Measurements from ENCODE around the gene TRPC4.

TRPC4 gene

DNA sequence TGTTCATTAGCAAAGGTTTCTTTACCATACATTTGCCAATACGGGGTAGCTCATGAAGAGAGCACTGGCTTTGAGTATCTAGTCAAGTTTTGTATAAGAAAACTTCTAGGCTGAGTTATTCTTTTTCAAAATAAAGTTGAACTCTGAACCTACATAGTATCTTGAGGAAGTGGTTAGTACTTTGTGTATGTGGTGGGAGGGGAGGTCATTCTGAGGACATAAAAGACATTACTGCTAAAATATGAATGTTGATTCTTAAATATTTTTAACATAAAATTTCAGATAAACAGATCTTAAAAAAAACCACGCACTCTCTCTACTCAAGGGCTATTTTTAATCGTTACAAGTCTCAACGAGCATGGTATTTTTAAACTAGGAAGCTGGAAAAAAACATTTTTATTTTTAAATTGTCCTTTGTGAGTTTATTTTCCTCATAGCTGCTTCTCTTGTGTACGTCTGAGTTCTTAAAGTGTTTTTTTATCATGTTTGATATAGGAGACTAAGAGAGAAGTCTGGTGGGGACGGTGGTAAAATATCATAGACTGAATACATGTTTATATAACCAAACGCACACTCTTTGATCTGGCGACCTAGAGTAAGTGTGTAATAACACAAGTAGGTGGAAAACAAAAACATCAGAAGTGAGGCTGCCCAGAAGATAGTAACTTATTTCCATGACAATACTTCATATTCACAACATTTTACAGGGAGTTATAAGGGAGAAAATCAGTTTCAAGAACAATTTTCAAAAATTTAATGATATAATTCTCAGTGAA is 153.0 kb downstream of the TRPC4 start:
- no peak for DNase-seq (ENCODE audit: low spot score)

DNA sequence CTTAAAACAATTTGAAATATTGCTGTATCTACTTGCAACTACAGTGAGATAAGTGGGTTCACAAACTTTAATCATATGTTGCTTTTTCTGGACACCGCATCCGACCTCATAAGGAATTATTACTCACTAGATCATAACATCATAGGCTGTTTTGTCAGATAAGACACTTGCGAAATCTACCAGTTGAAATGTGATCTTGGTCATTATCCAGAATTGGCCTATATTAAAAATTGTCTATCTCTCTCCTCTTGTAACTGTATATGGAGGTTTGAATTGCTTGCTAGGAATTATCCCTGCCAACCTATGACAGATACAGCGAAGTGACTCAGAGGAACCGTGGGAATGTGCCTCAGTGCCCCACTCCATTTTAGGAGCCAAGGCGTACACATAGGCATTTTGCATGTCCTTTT is 154.0 kb downstream of the TRPC4 start:
- DNase-seq (ENCODE audit: low spot score) = no peak

DNA sequence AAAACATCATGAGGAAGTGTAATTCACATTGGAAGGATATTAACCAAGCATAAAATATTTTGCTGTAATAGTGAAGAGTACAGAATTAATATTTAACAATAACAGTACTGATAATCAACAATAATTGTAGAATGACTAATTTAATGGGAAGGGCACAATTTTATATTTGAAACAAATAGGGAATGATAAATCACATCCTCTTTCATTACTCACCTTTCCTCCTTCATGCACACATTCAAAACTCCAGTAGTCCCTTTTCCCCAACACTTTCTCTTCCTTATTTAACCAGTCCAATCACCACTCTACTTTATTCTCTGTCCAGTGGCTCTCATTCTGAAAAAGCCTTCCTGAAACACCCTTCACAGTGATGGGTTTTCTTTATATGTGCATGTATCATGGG is 160.3 kb downstream of the TRPC4 start:
- DNase-seq (ENCODE audit: low spot score) = no peak

DNA sequence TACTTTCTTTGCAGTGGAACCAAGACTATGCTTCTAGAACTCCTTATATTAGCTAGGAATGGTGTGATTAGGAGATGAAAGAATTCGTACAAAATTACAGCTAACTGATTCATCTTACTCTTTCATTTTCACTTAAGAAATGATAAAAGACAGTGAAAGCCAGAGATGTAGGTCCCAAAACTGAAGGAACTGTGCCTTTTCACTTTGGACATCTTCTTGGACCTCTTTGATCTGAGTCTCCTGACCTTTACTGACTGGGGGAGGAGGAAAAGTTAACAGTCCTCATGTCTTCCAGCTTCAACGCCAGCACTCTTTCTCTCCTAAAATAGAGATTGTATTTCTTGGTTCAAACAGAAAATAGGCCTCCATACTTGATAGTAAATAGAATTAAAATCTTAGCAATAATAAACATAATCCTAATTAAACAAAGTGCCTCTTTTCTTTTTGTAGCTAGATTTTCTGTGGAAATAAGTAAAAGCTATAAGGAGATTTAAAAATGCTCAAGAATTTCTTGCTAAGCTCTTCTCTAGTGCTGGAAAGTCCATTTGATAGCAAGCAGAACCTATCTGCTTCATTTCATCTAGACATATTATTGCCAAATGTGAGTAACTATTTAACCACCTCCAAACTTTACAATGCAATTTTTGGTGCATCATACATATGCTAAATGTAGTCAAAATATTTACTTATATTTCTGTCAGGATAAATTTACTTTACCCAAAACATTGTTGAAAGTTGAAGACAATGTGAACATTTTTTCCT is 161.7 kb downstream of the TRPC4 start:
- DNase-seq (ENCODE audit: low spot score) = no peak

GRCh38 chr13:37706041-37706440 is 163.5 kb downstream of the TRPC4 start:
- no peak for DNase-seq (ENCODE audit: low spot score)

DNA sequence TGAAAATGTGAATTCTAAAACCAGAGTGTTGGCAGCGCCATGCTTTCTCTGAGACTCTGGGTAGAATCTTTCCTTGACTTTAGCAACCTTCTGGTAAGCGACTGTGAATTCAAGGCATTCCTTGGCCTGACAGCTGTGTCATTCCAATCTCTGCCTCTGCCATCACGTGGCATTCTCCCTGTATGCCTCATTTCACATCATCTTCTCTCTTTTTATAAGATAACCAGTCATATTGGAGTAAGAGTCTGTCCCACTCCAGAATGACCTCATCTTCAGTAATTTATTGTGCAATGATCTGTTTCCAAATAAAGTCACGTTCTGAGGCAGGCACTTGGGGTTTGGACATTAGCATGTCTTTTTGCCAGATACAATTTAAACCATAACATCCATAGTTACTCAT is 167.6 kb downstream of the TRPC4 start:
- no peak for DNase-seq (ENCODE audit: low spot score)

DNA sequence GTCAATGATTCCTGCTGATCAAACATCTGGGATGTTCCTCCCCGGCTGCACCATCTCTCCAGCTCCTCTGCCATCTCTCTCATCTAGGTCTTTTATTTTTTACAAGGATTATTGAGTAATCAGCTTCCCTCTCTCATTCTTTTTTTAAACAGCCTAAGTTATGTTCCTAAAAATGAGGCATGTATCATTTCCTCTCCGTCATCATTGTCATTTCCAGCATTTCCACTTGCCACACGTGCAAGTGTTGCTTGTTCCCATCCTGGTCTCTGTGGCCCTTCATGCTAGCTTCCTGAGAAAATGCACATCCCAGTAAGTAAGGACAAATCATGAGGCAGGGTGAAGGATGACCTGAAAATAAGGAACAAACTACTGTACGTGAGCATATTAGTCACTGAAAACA is 168.3 kb downstream of the TRPC4 start:
- DNase-seq (ENCODE audit: low spot score) = no peak

DNA sequence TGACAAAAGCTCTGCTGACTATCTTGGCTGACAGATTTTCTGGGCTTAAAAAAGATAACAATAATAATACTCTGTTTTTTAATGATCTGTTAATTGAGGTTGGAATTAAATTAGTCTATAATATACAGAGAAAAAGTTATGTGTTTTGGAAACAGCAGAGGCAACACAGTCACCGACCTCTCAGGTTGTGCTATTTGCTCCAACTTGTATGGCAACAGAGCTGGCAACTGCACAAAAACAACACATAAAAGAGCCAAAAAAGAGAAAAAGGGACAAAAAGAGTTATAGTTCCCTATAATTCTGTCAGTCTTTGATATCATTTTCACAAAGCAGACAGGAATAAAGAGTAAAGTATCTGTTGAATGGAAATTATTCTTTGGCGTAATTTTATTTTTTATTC is 168.7 kb downstream of the TRPC4 start:
- no peak for DNase-seq (ENCODE audit: low spot score)

DNA sequence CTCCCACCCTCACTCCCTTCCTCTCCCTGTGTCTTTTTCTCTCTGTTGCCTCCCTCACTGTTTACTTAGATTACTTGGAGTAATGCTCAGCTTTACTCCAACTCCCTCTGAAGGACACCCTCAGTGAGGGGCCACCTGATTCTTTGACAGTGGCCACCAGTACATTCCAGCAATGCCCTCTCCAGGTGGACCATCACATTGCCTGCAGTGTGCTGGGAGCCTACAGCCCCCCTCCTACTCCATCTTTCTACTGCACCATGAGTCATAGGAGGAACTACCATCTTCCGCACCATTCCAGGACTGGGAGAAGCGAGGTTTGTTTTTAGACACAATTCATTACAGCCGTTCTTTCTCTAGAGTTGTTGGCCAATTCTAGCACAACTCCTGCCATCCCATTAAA is 174.4 kb downstream of the TRPC4 start:
- no peak for DNase-seq (ENCODE audit: low spot score)

DNA sequence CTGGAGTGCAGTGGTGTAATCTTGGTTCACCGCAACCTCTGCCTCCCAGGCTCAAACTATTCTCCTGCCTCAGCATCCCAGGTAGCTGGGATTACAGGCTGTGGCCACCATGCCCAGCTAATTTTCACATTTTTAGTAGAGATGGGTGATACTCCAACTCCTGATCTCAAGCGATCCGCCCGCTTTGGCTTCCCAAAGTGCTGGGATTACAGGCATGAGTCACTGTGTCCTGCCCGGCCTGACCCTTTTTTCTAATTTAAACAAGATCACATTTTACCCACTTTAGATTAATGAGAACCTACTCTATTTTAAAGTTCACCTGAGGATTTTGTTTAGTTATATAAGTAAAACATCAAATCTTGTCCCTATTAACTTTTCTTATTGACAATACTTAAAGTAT is 179.2 kb downstream of the TRPC4 start:
- no peak for DNase-seq (ENCODE audit: low spot score)

DNA sequence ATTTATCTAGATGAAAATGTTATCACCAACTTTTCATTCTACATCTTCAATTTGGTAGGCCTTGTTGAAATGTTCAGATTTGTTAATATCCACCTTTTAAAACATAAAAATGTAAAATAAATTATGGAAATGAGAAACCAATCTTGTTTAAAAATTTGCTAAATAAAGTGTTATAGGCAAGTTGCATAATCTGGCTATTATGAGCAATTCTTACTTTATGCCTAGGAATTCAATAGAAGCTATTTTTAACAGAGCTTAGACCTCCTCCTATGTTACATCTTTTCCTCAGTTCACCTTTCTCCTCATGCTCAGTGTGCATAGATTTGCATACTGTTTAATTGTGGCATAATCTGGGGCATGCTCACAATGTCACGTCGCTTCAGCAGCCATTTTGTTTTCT is 183.1 kb downstream of the TRPC4 start:
- no peak for DNase-seq (ENCODE audit: low spot score)

- DNase-seq (ENCODE audit: low spot score) = no peak
Measured at GRCh38 chr13:37685206-37685605, 184.4 kb downstream of the TRPC4 start.

DNA sequence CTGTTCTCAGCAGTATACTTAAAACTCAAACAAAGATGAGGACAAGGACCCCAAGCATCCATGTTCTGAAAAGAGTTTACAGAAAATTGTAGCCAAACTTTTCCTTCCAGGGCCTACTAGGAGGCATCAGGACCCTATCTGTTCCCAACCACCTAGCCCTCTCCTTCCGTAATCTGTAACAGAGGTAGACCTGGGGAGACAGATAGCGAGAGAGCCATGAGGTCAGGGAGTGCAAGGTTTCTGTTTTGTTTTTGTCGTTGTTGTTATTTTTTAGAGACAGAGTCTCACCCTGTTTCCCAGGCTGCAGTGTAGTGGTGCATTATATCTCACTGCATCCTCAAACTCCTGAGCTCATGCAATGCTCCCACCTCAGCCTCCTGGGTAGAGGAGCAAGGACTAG is 187.1 kb downstream of the TRPC4 start:
- no peak for DNase-seq (ENCODE audit: low spot score)

DNA sequence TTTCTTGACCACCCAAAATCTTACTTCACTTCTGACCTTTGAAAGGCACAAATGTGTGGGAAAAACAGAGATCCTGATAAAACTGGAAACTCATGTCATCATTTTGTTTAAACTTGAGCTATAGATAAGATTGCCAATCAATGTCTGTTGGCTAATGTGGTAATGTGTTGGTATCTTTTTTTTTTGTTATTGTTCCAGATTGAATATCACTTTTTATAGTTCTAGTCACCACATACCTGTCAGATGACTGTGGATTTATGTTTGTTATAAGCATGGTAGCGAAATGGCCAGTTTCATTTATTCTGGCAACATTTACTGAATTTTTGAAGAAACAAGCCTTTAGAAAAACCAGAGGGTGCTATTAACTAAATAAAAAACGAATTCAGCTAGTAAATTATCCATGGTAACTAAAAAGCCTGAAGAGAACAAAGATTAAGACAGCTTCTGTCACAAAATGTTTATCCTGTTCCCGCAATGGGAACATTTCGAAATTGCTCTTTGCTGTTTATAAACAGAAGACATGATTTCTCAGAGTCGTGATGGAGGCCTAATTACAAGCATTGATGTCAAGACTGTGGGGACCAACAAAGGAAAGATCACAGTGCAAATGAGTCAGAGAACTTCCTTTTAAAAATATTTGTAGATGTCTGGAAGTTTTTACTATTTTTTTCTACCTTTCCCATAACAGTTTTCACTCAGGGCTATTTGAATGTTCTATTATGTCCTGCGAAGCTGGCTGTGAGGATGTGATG is 188.1 kb downstream of the TRPC4 start:
- no peak for DNase-seq (ENCODE audit: low spot score)

- no peak for DNase-seq (ENCODE audit: low spot score)
Measured at GRCh38 chr13:37680137-37680536, 189.4 kb downstream of the TRPC4 start.

GRCh38 chr13:37679043-37679442 is 190.5 kb downstream of the TRPC4 start:
- DNase-seq (ENCODE audit: low spot score) = no peak

- no peak for DNase-seq (ENCODE audit: low spot score)
Measured at GRCh38 chr13:37669845-37670244, 199.7 kb downstream of the TRPC4 start.

DNA sequence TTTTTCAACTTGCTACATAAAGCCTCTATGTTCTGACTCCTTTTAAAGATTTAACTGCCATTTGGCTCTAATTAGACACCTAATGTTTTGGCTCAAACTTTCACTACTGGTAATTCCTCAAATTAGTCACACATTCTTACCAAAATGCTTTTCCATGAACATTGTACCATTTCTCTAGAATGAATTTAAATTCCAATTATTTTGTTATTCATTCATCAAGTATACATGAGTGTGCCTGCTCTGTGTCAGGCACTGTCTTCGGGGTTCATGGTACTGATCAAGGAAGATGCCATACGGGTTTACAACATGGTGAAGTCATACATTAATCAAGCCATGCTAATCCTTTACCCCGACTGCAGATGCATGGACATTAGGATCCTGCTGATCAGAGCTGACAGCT is 201.9 kb downstream of the TRPC4 start:
- DNase-seq (ENCODE audit: low spot score) = no peak

- DNase-seq (ENCODE audit: low spot score) = no peak
Measured at GRCh38 chr13:37666036-37666435, 203.5 kb downstream of the TRPC4 start.

DNA sequence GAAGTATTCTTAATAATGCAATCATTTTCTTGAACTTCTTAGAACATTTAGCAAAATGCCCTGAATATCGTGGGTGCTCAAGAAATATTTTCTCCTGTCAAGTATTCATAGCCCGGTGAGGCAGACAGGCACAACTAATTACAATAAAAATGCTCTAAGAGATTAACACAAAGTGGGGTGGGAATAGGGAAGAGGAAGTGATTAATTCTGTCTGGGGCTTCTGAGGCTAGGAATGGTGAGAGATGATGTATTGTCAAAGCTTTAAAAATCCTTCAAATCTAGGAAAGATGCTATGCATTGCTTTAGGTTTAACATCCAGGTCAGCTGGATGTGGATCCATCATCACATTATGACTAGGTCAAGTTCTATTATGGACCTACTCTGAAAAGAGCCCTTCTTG is 204.2 kb downstream of the TRPC4 start:
- DNase-seq (ENCODE audit: low spot score) = no peak

DNA sequence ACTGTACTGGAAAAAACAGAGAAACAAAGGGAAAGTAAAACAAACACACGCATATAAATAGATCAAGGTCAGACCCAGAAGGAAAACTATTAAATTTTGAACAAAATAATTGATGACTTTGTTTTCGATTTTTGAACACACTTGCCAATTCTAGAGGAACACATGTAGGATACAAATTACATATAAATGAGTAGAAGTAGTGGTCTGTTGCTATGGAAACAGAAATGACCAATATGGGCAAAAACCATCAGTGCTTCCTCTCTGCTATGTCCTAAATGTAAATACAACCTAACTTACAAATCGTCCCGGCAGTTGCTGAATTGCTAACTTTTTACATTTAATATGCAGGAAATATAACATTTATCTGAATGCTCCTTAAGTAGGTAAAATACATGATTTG is 205.8 kb downstream of the TRPC4 start:
- DNase-seq (ENCODE audit: low spot score) = no peak

- no peak for DNase-seq (ENCODE audit: low spot score)
Measured at GRCh38 chr13:37662624-37663023, 206.9 kb downstream of the TRPC4 start.

- no peak for DNase-seq (ENCODE audit: low spot score)
Measured at GRCh38 chr13:37657956-37658355, 211.6 kb downstream of the TRPC4 start.
